EH (cell line): Measurements from ENCODE around the gene HOMEZ.

ENCODE experiments used
- DNase-seq: peaks from one replicate; pipeline ENCODE4 v3.0.0-alpha.2; 2015; ENCODE audit warnings: low read depth

HOMEZ gene

DNA sequence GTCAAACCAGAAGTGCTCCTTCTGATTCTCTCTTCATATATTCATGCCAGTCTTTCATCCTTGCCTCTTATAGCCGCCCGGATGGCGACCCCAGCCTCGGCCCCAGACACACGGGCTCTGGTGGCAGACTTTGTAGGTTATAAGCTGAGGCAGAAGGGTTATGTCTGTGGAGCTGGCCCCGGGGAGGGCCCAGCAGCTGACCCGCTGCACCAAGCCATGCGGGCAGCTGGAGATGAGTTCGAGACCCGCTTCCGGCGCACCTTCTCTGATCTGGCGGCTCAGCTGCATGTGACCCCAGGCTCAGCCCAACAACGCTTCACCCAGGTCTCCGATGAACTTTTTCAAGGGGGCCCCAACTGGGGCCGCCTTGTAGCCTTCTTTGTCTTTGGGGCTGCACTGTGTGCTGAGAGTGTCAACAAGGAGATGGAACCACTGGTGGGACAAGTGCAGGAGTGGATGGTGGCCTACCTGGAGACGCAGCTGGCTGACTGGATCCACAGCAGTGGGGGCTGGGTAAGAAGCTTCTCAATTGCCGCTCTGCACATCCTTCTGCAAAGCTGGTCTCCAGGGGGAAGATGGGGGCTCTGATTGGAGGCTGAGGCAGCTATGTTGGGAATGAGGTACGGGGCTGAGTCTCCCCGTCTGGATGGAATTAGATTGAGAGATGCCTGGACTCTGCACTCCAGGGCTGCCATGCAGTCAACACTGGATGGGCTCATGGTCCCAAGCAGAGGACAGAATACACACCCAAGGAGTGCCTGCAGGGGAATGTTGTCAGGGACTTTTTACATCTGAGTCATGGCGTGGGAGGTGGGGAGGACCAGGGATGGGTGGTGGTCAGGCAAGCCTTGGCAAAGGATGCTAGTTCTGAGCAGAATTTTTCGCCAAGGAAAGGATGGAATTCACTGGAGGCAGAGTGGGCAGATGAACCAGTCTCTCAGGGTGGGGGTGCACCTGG lies 22.0 kb upstream of the HOMEZ start:
- peak; percentile 45 for DNase-seq

DNA sequence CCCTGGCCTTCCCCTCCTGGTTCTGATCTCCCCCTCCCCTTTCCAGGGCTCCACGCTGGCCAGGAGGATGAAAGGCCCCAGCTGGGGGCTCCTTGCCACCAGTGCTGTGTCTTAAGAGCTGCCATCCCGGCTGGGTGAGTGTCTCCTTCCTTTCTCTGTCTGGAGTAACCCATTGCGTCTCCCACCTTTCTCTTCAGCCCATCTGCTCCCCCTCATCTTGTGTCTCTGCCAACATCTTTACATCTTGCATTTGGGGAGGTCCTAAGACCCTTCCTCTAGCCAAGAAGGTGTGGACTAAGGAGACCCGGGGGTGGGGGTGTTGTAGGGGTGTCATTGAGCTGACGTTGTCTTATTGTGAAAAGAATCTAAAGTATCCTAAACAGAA lies 21.2 kb upstream of the HOMEZ start:
- no peak for DNase-seq

GRCh38 chr14:23306412-23307145 lies 20.6 kb upstream of the HOMEZ start, which contains the start of gene BCL2L2:
Gene BCL2L2, plus strand, starts transcription at chr14:23306833. Its CDS starts 935 bp downstream, at chr14:23307768.
- DNase-seq, result peak; percentile 93

DNA sequence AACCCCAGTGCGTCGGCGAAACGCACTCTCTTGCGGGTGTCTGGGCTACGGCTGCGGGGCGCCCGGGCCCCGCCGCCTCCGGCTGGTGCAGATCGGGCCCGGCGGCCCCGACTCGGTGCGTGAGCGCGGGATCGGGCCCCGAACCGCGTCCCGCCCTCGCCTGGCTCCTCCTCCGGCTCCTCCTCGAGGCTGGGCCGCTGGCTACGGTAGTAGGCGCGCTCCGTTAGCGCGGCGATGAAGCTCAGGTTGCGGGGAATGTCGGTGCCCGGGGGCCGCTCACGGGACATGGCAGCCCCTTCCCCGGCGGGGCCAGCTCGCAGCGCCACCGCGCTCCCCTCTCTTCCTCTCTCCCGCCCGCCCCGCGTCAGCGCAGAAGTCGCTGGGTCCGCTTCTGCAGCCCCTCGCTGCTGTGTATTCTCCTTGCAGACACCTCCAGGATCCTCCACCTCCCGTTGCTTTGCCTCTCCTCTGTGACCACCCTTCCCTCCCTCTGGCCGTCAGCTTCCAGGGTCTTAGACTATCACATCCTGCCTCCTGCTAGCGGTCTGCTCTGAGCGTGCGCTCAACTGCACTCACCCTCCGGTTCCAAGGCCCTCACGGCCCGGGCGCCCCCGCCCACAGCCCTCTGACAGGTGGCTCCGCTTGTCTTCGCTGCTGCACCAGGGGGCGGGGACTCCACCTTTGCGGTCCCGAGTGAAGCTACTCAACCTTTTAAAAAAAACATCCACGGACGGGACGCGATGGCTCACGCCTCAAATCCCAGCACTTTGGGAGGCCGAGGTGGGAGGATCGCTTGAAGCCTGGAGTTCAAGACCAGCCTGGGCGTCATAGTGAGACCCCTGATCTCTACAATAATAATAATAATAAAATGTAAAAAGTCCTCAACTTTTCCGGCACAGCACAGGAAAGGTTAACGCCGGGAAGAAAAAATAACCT lies 16.6 kb upstream of the HOMEZ start, which contains the start of gene PPP1R3E:
Gene PPP1R3E, minus strand, starts transcription at position 570 of the 936 bp plus-strand sequence. Its CDS starts 283 bp downstream, at position 287.
- peak; percentile 62 for DNase-seq

DNA sequence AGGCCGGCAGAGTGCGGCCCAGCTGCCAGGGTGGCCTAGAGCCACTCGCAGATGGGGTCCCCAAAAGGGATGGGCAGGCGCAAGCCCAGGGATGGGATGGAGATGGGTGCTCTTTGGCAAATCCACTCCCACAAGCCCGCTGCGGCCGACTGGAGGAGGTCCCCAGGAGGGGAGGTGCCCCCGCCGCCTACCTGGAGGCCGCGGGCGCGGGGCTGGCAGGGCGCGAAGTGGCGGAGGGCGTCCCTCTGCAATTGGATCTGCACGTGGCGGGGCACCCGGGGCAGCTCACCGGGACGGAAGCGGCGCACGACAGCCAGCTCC lies 16.0 kb upstream of the HOMEZ start:
- no peak for DNase-seq

- peak; percentile 98 for DNase-seq
Observed at GRCh38 chr14:23301288-23301968, 15.5 kb upstream of the HOMEZ start.

DNA sequence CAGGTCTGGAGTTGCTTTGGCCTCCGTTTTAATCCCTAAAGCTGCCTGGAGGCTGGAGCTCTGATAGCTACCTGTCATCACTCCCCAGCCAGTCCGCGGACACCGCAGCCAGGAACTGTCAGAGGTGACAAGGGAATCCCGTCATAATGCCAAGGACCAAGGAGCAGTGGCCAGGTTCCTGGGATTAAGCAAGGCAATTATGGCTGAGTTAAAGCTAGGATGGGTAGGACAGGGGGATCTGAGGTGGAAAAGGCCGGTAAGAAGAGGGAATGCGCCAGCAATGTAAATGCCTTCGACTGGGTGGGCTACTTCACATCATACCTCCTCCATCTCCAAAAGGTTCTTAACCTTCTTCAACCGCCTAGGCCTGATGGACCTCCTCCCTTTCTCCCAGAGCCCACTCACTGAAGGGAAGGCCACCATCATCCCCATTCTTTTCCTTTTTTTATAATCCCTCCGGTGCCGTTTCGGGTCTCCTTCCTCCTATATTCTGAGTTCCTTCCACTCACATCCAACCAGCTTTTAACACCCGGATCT lies 14.8 kb upstream of the HOMEZ start:
- DNase-seq, result peak; percentile 31

GRCh38 chr14:23299986-23300686 lies 14.2 kb upstream of the HOMEZ start:
- DNase-seq, result no peak

GRCh38 chr14:23299211-23299957 lies 13.5 kb upstream of the HOMEZ start:
- peak; percentile 62 for DNase-seq

GRCh38 chr14:23297611-23298277 lies 11.8 kb upstream of the HOMEZ start:
- DNase-seq, result no peak

- DNase-seq, result no peak
Observed at GRCh38 chr14:23297096-23297495, 11.2 kb upstream of the HOMEZ start.

- DNase-seq, result no peak
Observed at GRCh38 chr14:23296012-23296777, 10.3 kb upstream of the HOMEZ start.

DNA sequence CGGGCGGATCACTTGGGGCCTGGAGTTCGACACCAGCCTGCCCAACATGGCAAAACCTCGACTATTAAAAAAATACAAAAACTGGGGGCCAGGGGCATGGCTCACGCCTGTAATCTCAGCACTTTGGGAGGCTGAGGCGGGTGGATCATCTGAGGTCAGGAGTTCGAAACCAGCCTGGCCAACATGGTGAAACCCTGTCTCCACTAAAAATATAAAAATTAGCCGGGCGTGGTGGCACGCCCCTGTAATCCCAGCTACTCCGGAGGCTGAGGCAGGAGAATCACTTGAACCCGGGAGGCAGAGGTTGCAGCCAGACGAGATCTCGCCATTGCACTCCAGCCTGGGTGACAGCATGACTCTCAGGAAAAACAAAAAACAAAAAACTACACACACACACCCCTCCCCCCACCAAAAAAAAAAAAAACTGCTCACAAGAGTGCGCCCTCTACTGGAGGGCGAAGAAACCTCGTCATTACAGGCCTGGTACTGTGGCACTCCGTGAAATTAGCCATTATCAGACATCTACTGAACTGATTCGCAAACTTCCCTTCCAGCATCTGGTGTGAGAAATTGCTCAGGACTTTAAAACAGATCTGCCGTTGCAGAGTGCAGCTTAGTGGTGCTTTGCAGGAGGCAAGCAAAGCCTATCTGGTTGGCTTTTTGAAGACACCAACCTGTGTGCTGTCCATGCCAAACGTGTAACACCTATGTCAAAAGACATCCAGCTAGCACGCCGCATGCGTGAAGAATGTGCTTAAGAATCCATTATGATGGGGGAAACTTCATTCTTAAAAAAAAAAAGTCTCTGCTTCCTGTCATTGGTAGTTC lies 9.0 kb upstream of the HOMEZ start:
- DNase-seq, result peak; percentile 63

- no peak for DNase-seq
Observed at GRCh38 chr14:23286902-23287479, 1.1 kb upstream of the HOMEZ start.

DNA sequence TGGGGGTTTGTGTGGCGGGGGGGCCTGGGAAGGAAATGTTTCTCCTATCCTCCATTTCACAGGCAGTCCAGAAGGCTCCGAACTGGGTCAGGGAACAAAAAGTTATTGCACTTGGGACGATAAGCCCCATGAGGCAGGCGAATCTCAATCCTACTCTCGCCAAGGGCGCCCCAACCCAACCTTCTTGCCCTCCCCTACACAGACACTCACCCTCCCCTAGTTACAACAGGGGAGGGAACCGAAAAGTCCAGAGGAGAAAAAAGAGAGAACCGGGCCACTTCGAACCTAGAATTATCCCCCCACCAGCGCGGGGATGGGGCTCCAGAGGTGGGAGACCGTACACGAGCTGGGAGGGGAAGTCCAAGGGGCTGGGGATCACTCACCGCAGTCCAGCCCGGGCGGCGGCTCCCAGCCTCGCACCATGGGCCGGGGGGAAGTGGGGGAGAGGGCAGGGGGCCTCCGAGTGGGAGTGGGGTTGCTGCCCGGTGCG lies 357 bp downstream of the HOMEZ start:
- peak; percentile 3 for DNase-seq

DNA sequence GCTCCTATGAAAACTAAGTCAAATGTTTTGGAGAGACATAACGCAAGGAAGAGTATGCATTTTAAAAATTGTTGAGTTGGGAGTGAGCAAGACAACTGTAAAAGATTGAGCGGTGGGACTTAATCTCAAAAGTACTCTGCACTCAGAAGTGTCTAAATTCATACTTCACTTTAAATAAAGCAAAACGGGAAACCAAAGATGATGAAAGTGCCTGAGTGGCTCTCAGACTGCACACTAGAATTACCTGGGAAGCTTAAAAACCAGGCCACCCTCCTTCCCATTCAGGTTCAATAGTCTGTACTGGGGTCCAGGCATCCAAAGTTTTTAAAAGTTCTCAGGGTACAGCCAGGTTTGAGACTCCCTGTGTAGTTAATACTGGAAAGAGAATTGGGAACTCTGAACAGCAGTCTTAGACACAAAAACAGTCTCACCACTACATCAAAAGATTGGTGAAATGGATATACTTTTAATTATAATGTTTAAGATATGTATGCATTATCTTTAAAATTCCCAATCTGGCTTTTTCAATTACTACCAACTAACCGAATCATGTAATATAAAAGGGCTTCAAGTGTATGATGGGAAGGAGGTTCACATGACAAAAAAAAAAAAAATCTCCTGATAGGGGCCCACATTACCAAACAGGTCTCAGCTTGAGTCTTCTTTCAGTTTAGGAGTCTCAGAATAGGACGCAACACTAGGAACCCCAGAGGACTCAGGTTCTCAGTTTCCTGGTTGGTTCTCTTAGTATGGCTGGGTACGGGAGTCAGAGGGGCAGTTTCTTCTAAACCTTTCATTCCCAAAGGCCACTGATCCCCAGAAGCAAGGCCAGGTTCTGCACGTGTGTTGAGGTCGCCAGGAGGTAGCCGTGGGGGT lies 1.0 kb downstream of the HOMEZ start:
- DNase-seq, result peak; percentile 19
